GM23338 (cell line): ENCODE results near the gene ITIH3. TPM values are rescaled to one million over a fixed set of nuclear protein-coding genes. Genes with fewer than 3 reads are reported as not detected.

Source experiments
- ATAC-seq: fragments of 200-7000 bp; cut with Tn5 transposase; 3 replicates; pipeline ENCODE4 v1.9.1; 2020
- DNase-seq: peaks from one replicate; pipeline ENCODE4 v3.0.0-alpha.2; 2015; ENCODE audit warnings: low spot score
- H2AFZ ChIP-seq: fragments of 200-600 bp; sonication (generic); 2 replicates; pipeline ENCODE4 v1.8.0; 2016; ENCODE audit warnings: antibody characterized with exemption, mild to moderate bottlenecking, moderate library complexity
- H3F3A ChIP-seq: fragments of 200-600 bp; sonication (generic); replicated peaks from 2 replicates; pipeline ENCODE4 v1.8.0; 2017; ENCODE audit warnings: antibody characterized with exemption, mixed run types, low read depth
- H3K27ac ChIP-seq: fragments of 200-600 bp; sonication (generic); 2 replicates; pipeline ENCODE4 v1.6.1; 2016; ENCODE audit warnings: low read depth
- H3K27me3 ChIP-seq: fragments of 200-600 bp; sonication (generic); 2 replicates; pipeline ENCODE4 v1.8.0; 2016; ENCODE audit warnings: mild to moderate bottlenecking, mixed run types, moderate library complexity; ENCODE audit not compliant: insufficient read depth
- H3K36me3 ChIP-seq: fragments of 200-600 bp; sonication (generic); 2 replicates; pipeline ENCODE4 v1.8.0; 2016; ENCODE audit warnings: mild to moderate bottlenecking; ENCODE audit not compliant: insufficient read depth
- H3K4me1 ChIP-seq: fragments of 200-600 bp; sonication (generic); 2 replicates; pipeline ENCODE4 v1.8.0; 2016; ENCODE audit warnings: mild to moderate bottlenecking, moderate library complexity; ENCODE audit not compliant: insufficient read depth
- H3K4me2 ChIP-seq: fragments of 200-600 bp; sonication (generic); 2 replicates; pipeline ENCODE4 v1.7.1; 2017; ENCODE audit warnings: mixed run types
- H3K4me3 ChIP-seq: fragments of 200-600 bp; sonication (generic); 2 replicates; pipeline ENCODE4 v1.6.1; 2016; ENCODE audit warnings: mixed run types
- H3K79me2 ChIP-seq: fragments of 200-600 bp; sonication (generic); replicated peaks from 2 replicates; pipeline ENCODE4 v1.8.0; 2017; ENCODE audit warnings: mild to moderate bottlenecking; ENCODE audit not compliant: insufficient read depth
- H3K9me2 ChIP-seq: fragments of 200-600 bp; sonication (generic); 2 replicates; pipeline ENCODE4 v1.8.0; 2017; ENCODE audit not compliant: insufficient read depth
- H4K20me1 ChIP-seq: fragments of 200-600 bp; sonication (generic); replicated peaks from 2 replicates; pipeline ENCODE4 v1.8.0; 2017; ENCODE audit warnings: mild to moderate bottlenecking; ENCODE audit not compliant: insufficient read depth
- H3K27ac Mint-ChIP-seq: 2 replicates; pipeline ENCODE4 v1.8.0; 2020; ENCODE audit warnings: inconsistent platforms, mild to moderate bottlenecking, moderate library complexity, mixed read lengths
- H3K27me3 Mint-ChIP-seq: 3 replicates; pipeline ENCODE4 v1.8.0; 2022; ENCODE audit warnings: low read depth, mild to moderate bottlenecking, moderate library complexity, mixed read lengths, inconsistent platforms; ENCODE audit not compliant: insufficient read depth, poor library complexity
- H3K36me3 Mint-ChIP-seq: 3 replicates; pipeline ENCODE4 v1.8.0; 2021; ENCODE audit warnings: low read depth, mild to moderate bottlenecking, inconsistent platforms, moderate library complexity, mixed read lengths
- H3K4me1 Mint-ChIP-seq: 3 replicates; pipeline ENCODE4 v1.8.0; 2020; ENCODE audit warnings: mild to moderate bottlenecking, inconsistent platforms, mixed read lengths
- H3K4me3 Mint-ChIP-seq: 3 replicates; pipeline ENCODE4 v1.8.0; 2021; ENCODE audit warnings: moderate library complexity, mild to moderate bottlenecking, inconsistent platforms, mixed read lengths
- H3K9me3 Mint-ChIP-seq: 3 replicates; pipeline ENCODE4 v1.8.0; 2020; ENCODE audit warnings: moderate library complexity, mild to moderate bottlenecking, inconsistent platforms, mixed read lengths
- CREB1 ChIP-seq: fragments of 250-450 bp; sonication (Bioruptor Pico); IDR thresholded peaks from 2 replicates; pipeline ENCODE4 v1.5.0; 2020; ENCODE audit warnings: low read depth, mild to moderate bottlenecking, moderate library complexity
- ETS1 ChIP-seq: IDR thresholded peaks from 2 replicates; pipeline ENCODE4 v1.6.1; 2016; ENCODE audit warnings: antibody characterized with exemption
- EZH2 ChIP-seq: fragments of 200-600 bp; sonication (generic); IDR thresholded peaks from one replicate; pipeline ENCODE4 v1.8.0; 2017; ENCODE audit warnings: antibody characterized with exemption, mild to moderate bottlenecking, low read depth; ENCODE audit not compliant: unreplicated experiment
- EZH2phosphoT487 ChIP-seq: fragments of 200-600 bp; sonication (generic); IDR thresholded peaks from one replicate; pipeline ENCODE4 v1.8.1; 2018; ENCODE audit warnings: antibody characterized with exemption; ENCODE audit not compliant: unreplicated experiment
- JUNB ChIP-seq: IDR thresholded peaks from one replicate; pipeline ENCODE4 v1.6.1; 2016; ENCODE audit warnings: antibody characterized with exemption; ENCODE audit not compliant: unreplicated experiment
- REST ChIP-seq: IDR thresholded peaks from one replicate; pipeline ENCODE4 v1.6.1; 2018; ENCODE audit warnings: antibody characterized with exemption; ENCODE audit not compliant: unreplicated experiment
- STAT1 ChIP-seq: IDR thresholded peaks from one replicate; pipeline ENCODE4 v1.6.1; 2016; ENCODE audit warnings: antibody characterized with exemption; ENCODE audit not compliant: unreplicated experiment
- ZNF114 ChIP-seq: fragments of 250-450 bp; sonication (Bioruptor Pico); IDR thresholded peaks from 2 replicates; pipeline ENCODE4 v1.5.0; 2020; ENCODE audit warnings: mild to moderate bottlenecking, moderate library complexity
- polyA plus RNA-seq: library from polyadenylated mRNA; unstranded; fragments of >200 nt; fragmentation: Nextera tagmentation; extraction: Ambion mirVana; gene quantifications from 2 replicates; pipeline ENCODE4 v1.2.1, GENCODE V29; 2016
- total RNA-seq: library from RNA; depleted of rRNA; stranded (reverse); fragments of >200 nt; shearing (Covaris generic); gene quantifications from 2 replicates; pipeline ENCODE4 v1.2.3, GENCODE V29; 2014

Gene ITIH3
- total and polyA plus RNA-seq, 2 experiments from 2014 or later: not detected

- Histone ChIP-seq H3K36me3 (no peaks in the 10 kb centered on the region), H3K27ac (no peak overlapping the region), H3K79me2 (no peaks in the 10 kb centered on the region), H4K20me1 (no peaks in the 10 kb centered on the region), H2AFZ (no peak overlapping the region), H3F3A (no peaks in the 10 kb centered on the region), H3K4me3 (no peak overlapping the region), H3K4me2 (no peak overlapping the region), H3K9me2 (no peaks in the 10 kb centered on the region), H3K27me3 (no peaks in the 10 kb centered on the region), H3K4me1 (no peaks in the 10 kb centered on the region)
- DNase-seq (no peak), ATAC-seq (no peak)
- Mint-ChIP-seq H3K36me3 (no peaks in the 10 kb centered on the region; the same call in 2 of the 3 replicates), H3K27ac (no peak overlapping the region), H3K27me3 (peaks cover 26% of the 10 kb centered on the region), H3K9me3 (no peaks in the 10 kb centered on the region), H3K4me1 (no peaks in the 10 kb centered on the region; the same call in 2 of the 3 replicates), H3K4me3 (no peak overlapping the region)
- TF ChIP-seq ETS1: no peak
- TF ChIP-seq ZNF114 (CRISPR knock-in tag): no peak
- no peak for TF ChIP-seq REST
- no peak for TF ChIP-seq CREB1 (CRISPR knock-in tag)
- TF ChIP-seq EZH2: no peak
- no peak for TF ChIP-seq JUNB
Observed at GRCh38 chr3:52790337-52790736, 4.3 kb upstream of the ITIH3 start.

- no peak for ATAC-seq
- Histone ChIP-seq H4K20me1 (no peaks in the 10 kb centered on the region), H3K4me2 (no peak overlapping the region), H3K36me3 (no peaks in the 10 kb centered on the region), H3K27ac (no peak overlapping the region), H3K9me2 (no peaks in the 10 kb centered on the region), H3F3A (no peaks in the 10 kb centered on the region), H3K4me3 (no peak overlapping the region), H3K4me1 (no peaks in the 10 kb centered on the region), H2AFZ (no peak overlapping the region), H3K79me2 (no peaks in the 10 kb centered on the region), H3K27me3 (no peaks in the 10 kb centered on the region)
- Mint-ChIP-seq H3K27me3 (peaks cover 23% of the 10 kb centered on the region), H3K27ac (no peak overlapping the region), H3K4me3 (no peak overlapping the region), H3K9me3 (no peaks in the 10 kb centered on the region), H3K36me3 (no peaks in the 10 kb centered on the region; the same call in 2 of the 3 replicates), H3K4me1 (no peaks in the 10 kb centered on the region; the same call in 2 of the 3 replicates)
- TF ChIP-seq ZNF114 (CRISPR knock-in tag) (no peak), STAT1 (no peak), EZH2phosphoT487 (no peak), ETS1 (no peak), REST (no peak), CREB1 (CRISPR knock-in tag) (no peak)
- no peak for DNase-seq
Observed at GRCh38 chr3:52790741-52791140, 3.9 kb upstream of the ITIH3 start.
